HEK293T (cell line): ENCODE data around the gene TDRD1.

ENCODE experiments used
- CTCF ChIA-PET: fragments of 350-600 bp; formaldehyde crosslinking; extraction: SDS; loops from one replicate; lab custom pipeline; 2021; ENCODE audit warnings: antibody characterized with exemption, inconsistent platforms; lab: Yijun Ruan, JAX
- POLR2A ChIA-PET: fragments of 350-600 bp; formaldehyde crosslinking; extraction: SDS; loops from one replicate; lab custom pipeline; 2020; ENCODE audit warnings: antibody characterized with exemption, inconsistent platforms; lab: Yijun Ruan, JAX
- DNase-seq: peaks from one replicate; pipeline ENCODE4 v3.0.0; 2012; ENCODE audit warnings: mixed read lengths; ENCODE audit errors: extremely low spot score
- ARNT ChIP-seq: fragments of 450-650 bp; IDR thresholded peaks from 2 replicates; pipeline ENCODE4 v1.6.1; 2017; ENCODE audit warnings: mild to moderate bottlenecking
- BHLHE40 ChIP-seq: fragments of 450-650 bp; IDR thresholded peaks from 2 replicates; pipeline ENCODE4 v1.6.1; 2016; ENCODE audit warnings: mild to moderate bottlenecking, moderate library complexity, borderline replicate concordance
- CTBP1 ChIP-seq: fragments of 450-650 bp; IDR thresholded peaks from 2 replicates; pipeline ENCODE4 v1.6.1; 2016; ENCODE audit warnings: borderline replicate concordance
- ELF4 ChIP-seq: fragments of 450-650 bp; IDR thresholded peaks from 2 replicates; pipeline ENCODE4 v1.6.1; 2017; ENCODE audit warnings: antibody characterized with exemption
- FOXA1 ChIP-seq: fragments of 450-650 bp; IDR thresholded peaks from 2 replicates; pipeline ENCODE4 v1.6.1; 2016; ENCODE audit warnings: mild to moderate bottlenecking
- FOXK2 ChIP-seq: fragments of 450-650 bp; IDR thresholded peaks from 2 replicates; pipeline ENCODE4 v1.6.1; 2016; ENCODE audit warnings: mild to moderate bottlenecking
- FOXM1 ChIP-seq: fragments of 450-650 bp; IDR thresholded peaks from 2 replicates; pipeline ENCODE4 v1.6.1; 2017; ENCODE audit warnings: mild to moderate bottlenecking, borderline replicate concordance
- HDGF ChIP-seq: fragments of 450-650 bp; IDR thresholded peaks from 2 replicates; pipeline ENCODE4 v1.6.1; 2017; ENCODE audit warnings: antibody characterized with exemption, borderline replicate concordance
- L3MBTL2 ChIP-seq: fragments of 450-650 bp; conservative IDR thresholded peaks from 2 replicates; pipeline ENCODE4 v1.6.1; 2016; ENCODE audit warnings: mild to moderate bottlenecking
- LEF1 ChIP-seq: fragments of 450-650 bp; IDR thresholded peaks from 2 replicates; pipeline ENCODE4 v1.6.1; 2017; ENCODE audit warnings: mild to moderate bottlenecking, borderline replicate concordance
- NFRKB ChIP-seq: fragments of 450-650 bp; IDR thresholded peaks from 2 replicates; pipeline ENCODE4 v1.6.1; 2016; ENCODE audit warnings: mild to moderate bottlenecking, moderate library complexity
- SP1 ChIP-seq: fragments of 450-650 bp; IDR thresholded peaks from 2 replicates; pipeline ENCODE4 v1.6.1; 2017
- SUZ12 ChIP-seq: fragments of 450-650 bp; IDR thresholded peaks from 2 replicates; pipeline ENCODE4 v1.6.1; 2016; ENCODE audit warnings: mild to moderate bottlenecking
- TARDBP ChIP-seq: fragments of 450-650 bp; IDR thresholded peaks from 2 replicates; pipeline ENCODE4 v1.6.1; 2016
- ZNF384 ChIP-seq: fragments of 450-650 bp; IDR thresholded peaks from 2 replicates; pipeline ENCODE4 v1.6.1; 2016
- TF ChIP-seq, protein P1 (sequence below): fragments of 450-650 bp; IDR thresholded peaks from 2 replicates; pipeline ENCODE4 v1.6.1; 2016

TDRD1 gene

DNA sequence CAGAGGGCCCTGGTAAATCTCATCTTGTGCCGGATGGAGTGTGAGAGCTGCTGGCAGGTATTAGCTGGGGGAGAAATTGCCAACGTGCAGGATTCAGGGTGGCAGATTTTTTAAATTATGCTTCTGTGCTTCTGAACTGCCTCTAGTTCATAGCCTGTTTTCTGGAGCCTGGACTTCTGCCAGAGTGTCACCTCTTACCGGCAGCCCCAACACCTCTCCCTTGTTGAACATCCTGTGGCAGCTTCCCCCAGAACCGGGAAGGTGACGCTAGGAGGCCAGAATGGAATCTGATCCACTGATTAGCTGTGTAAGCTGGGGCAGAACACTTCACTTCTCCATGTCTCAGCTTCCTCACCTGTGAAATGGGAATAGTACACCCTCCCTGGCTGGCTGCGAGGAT lies 65.0 kb downstream of the TDRD1 start:
- POLR2A ChIA-PET = no interaction called here
- DNase-seq = no peak

DNA sequence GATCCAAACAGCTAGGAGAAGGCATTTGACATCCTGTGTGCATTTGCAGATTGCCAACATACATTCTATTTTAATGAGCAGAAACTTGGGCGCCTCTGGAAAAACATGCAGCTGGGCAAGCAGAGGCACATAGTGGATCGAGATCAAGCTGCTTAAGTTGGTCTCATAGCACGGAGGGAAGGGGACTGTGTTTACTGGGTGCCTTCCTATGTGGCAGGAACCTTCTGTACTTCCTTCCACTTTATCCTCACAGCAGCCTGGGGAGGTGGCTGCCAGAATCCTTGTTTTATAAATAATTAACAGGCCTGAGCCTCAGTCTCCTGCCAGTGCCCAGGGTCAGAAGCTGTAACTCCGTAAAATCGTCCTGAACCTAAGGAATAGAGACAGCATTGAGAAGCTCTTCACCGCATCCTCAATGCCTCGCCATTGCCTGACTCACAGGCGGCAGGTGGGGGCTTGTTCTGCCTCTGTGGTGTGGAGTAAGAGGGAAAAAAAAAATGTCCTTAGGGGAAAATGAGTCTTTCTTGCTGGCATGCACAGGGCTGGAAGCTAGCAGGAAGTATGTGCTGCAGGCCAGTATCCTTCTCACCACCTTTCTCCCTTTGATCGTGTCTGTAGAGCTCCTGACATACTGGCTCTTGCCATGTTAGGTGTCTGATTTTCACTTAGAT lies 66.1 kb downstream of the TDRD1 start:
- no peak for DNase-seq
- CTCF ChIA-PET = no interaction called here
- TF ChIP-seq FOXK2 = no peak
- POLR2A ChIA-PET = interaction anchor here (0.7 kb wide), 1 partner anchor 152 kb away, joined by 3 read pairs; no protein-coding TSS in a partner anchor

More for the DNA sequence above, 65.0 kb downstream of the TDRD1 start:
- CTCF ChIA-PET = no interaction called here
- TF ChIP-seq TARDBP = no peak
- no peak for TF ChIP-seq ELF4
- no peak for TF ChIP-seq SUZ12
- no peak for TF ChIP-seq HDGF
- no peak for TF ChIP-seq ARNT
- no peak for TF ChIP-seq ZNF384
- no peak for TF ChIP-seq CTBP1
- TF ChIP-seq FOXA1 = no peak
- TF ChIP-seq SP1 = no peak
- TF ChIP-seq FOXK2 = no peak
- TF ChIP-seq, protein P1, sequence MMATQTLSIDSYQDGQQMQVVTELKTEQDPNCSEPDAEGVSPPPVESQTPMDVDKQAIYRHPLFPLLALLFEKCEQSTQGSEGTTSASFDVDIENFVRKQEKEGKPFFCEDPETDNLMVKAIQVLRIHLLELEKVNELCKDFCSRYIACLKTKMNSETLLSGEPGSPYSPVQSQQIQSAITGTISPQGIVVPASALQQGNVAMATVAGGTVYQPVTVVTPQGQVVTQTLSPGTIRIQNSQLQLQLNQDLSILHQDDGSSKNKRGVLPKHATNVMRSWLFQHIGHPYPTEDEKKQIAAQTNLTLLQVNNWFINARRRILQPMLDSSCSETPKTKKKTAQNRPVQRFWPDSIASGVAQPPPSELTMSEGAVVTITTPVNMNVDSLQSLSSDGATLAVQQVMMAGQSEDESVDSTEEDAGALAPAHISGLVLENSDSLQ = no peak

DNA sequence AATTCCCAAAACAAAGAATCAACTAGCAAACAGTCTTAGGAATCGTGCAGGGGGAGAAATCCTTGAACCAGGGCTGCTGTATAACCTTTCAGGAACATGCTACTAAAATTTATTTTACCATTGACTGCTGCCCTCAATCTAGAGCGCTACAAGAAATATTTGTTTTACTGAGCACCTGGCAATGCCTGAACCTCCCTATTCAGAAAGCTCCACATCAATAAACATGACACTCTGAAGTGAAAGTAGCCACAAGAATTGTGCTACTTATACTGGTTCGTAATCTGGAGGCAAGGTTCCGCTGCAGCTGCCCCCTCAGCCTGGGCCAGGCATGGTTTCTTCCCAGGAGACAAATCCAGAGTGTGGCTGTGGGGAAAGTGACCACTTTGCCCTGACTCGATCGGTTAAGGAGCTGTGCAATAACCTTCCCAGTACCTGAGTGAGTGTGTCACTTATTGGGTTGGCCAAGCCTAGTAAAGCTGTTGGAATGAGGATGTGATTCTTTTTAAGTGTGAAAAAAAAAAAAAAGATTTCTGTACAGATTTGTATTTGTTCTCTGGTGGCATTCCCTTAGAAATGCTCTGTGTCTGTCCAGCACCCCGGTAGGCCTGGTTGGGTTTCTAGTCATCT lies 67.6 kb downstream of the TDRD1 start:
- POLR2A ChIA-PET = no interaction called here
- CTCF ChIA-PET = interaction anchor here (0.6 kb wide), 1 partner anchor 398 kb away, joined by 3 read pairs; no protein-coding TSS in a partner anchor
- no peak for DNase-seq
- TF ChIP-seq SUZ12 = no peak
- no peak for TF ChIP-seq FOXA1
- TF ChIP-seq FOXM1 = no peak
- TF ChIP-seq ZNF384 = no peak
- no peak for TF ChIP-seq L3MBTL2
- TF ChIP-seq FOXK2 = no peak
- TF ChIP-seq SP1 = no peak
- no peak for TF ChIP-seq LEF1
- TF ChIP-seq CTBP1 = no peak
- no peak for TF ChIP-seq TARDBP
- TF ChIP-seq NFRKB = no peak
- TF ChIP-seq, protein P1 = no peak
- no peak for TF ChIP-seq ELF4
- no peak for TF ChIP-seq BHLHE40
- TF ChIP-seq ARNT = no peak

DNA sequence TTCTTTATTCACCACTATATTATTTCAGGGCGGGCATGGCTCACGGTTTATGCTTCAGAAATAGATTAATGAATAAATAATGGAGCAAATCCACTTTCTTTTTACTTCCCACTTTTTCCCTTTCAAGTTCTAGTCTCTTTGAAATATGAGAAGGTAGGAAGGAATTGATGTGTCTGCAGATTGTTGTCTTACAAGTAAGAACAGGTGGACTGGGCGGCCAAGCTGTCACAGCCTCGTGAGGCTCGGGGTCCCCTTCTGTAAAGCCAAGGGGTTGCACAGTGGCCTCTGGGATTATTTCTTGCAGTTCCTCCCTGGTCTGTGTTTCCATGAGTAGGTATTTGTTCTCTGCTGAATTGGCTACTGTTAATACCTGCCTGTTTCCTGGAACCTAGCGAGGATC lies 71.1 kb downstream of the TDRD1 start:
- ChIA-PET POLR2A (no interaction called here), CTCF (no interaction called here)
- DNase-seq = no peak
- TF ChIP-seq FOXA1 (no peak), ELF4 (no peak), ARNT (no peak), ZNF384 (no peak), HDGF (no peak), L3MBTL2 (no peak), NFRKB (no peak), LEF1 (no peak)

DNA sequence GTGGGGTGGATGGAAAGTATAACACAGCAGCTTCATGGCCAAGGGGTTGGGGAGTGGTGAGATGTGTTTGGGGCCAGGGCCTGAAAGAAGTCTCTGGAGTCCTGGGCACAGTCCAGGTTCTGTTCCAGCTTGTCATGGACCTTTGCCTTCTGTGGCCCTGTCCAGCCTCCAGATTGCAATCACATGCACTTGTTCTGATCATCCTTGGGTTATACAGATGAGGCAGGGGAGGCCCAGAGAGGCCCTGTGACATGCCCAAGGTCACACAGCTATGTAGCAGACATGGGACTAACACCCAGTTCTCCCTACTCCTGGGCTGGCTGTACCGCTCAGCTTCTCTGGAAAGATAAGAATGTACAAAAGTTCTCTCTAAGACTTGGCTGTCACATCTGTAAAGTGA lies 71.6 kb downstream of the TDRD1 start:
- no peak for DNase-seq
- TF ChIP-seq FOXK2 (no peak), ARNT (no peak), FOXA1 (no peak), ELF4 (no peak), ZNF384 (no peak), HDGF (no peak), FOXM1 (no peak), CTBP1 (no peak), SUZ12 (no peak), TARDBP (no peak), NFRKB (no peak), BHLHE40 (no peak), L3MBTL2 (no peak), LEF1 (no peak), SP1 (no peak)
- TF ChIP-seq, protein P1 = no peak
- CTCF ChIA-PET = no interaction called here
- POLR2A ChIA-PET = no interaction called here

DNA sequence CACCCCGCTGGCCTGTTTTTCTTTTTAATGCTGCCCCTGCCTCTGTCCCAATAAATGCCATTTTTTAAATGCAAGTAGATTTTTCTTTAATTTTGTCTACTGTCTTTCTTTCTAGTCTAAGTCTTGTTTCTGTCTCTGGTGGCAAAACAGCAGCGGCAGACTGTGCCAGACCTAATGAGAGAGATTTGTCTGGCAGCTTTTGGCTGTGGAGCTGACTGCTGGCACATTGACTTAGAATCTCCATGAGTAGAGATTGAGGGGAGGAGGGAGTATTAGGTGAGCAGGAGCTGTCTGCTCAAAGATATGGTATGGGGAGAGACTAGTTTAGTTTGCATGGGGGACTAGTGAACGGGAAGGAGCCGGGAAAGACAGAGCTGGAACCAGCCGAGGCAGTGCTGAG lies 72.9 kb downstream of the TDRD1 start:
- CTCF ChIA-PET = no interaction called here
- TF ChIP-seq ELF4 (no peak), L3MBTL2 (no peak), FOXA1 (no peak), CTBP1 (no peak), ARNT (no peak), ZNF384 (no peak), FOXM1 (no peak), SP1 (no peak), BHLHE40 (no peak), NFRKB (no peak), HDGF (no peak), FOXK2 (no peak), TARDBP (no peak), SUZ12 (no peak)
- TF ChIP-seq, protein P1 = no peak
- POLR2A ChIA-PET = no interaction called here
- no peak for DNase-seq
